Measurements from ENCODE around the gene TARS2.

DNA sequence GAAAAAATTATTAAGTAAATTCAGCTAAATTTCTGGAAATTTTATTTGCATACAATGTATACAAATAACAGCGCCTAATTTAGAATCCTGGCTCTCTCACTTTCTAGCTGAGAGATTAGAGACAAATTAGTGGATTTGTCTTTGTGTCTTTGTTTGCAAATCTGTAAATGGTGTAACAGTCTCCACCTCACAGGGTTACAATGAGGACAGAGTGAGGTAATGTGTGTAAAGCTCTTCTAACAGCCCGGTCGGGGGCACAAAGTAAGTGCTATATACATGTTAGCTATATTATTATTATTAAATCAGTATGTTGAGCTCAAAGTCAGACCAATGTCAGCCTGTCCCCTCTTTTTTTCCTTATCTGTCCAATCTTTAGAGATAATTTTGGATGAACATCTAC, 57.0 kb downstream of the TARS2 start:
- TF ChIP-seq, protein P1, sequence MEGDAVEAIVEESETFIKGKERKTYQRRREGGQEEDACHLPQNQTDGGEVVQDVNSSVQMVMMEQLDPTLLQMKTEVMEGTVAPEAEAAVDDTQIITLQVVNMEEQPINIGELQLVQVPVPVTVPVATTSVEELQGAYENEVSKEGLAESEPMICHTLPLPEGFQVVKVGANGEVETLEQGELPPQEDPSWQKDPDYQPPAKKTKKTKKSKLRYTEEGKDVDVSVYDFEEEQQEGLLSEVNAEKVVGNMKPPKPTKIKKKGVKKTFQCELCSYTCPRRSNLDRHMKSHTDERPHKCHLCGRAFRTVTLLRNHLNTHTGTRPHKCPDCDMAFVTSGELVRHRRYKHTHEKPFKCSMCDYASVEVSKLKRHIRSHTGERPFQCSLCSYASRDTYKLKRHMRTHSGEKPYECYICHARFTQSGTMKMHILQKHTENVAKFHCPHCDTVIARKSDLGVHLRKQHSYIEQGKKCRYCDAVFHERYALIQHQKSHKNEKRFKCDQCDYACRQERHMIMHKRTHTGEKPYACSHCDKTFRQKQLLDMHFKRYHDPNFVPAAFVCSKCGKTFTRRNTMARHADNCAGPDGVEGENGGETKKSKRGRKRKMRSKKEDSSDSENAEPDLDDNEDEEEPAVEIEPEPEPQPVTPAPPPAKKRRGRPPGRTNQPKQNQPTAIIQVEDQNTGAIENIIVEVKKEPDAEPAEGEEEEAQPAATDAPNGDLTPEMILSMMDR (IDR thresholded peaks at IDR 0.05) = no peak
- no peak for TF ChIP-seq ZFX (IDR thresholded peaks at IDR 0.05; ENCODE audit: borderline replicate concordance)

Data from 22Rv1 (cell line).